GM19324 (cell line): ENCODE measurements around the gene SMS.

Source experiments
- ATAC-seq: cut with Tn5 transposase; IDR thresholded peaks from one replicate; pipeline ENCODE4 v1.9.1; 2021; ENCODE audit warnings: mild to moderate bottlenecking, moderate library complexity; ENCODE audit not compliant: unreplicated experiment, low FRiP score

The SMS gene

DNA sequence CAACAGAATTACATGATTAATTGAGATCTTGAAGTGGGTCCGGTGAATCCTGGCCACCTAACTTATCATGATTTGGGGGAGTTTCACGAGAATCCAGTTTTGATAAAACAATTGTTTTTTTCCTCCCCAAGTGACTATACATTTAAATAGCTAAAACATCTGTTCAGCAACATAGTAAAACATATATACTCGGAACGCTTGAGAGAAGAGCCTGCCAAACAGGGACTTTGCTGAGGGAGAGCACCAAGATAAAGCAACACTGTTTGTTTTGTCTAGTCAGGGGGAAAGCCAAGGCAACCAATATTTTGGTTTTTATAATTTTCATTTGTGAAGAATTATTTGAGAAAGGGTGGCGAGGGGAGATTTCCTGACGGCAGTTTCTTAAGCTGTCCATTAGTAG is 92.0 kb downstream of the SMS start:
- ATAC-seq = no peak

DNA sequence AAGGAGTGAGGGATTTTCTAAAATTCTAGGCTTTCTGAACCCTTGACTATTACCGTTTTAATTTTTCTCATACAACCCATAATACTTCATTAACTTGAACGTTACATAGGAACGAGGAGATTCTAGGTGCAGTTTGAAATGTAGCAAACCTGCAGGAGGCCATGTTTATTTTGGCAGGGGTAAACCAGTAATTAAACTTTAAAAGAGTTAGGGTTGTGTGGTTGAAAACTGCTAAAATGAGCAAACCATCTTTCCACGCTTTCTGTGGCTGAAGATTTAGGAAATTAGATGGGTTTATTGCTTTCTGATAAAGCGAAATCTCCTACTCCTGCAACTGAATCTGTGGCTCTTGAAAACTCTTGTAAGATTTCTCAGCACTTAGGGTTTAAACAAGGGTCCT is 93.3 kb downstream of the SMS start:
- ATAC-seq = no peak

DNA sequence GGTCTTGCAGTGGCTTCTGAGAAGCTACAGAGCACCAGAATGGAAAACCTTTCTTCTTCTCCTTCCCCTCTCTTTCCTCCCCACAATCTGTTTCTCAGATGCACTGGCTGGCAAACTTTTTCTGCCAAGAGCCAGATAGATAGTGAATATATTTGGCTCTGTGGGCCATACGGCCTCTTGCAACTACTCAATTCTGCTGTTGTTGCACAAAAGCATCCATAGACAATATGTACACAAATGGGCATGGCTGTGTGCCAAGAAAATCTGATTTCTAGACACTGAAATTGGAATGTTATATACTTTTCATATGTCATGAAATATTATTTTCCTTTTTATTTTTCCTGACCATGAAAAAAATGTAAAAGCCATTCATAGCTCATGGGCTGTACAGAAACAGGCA is 94.7 kb downstream of the SMS start:
- ATAC-seq = no peak

DNA sequence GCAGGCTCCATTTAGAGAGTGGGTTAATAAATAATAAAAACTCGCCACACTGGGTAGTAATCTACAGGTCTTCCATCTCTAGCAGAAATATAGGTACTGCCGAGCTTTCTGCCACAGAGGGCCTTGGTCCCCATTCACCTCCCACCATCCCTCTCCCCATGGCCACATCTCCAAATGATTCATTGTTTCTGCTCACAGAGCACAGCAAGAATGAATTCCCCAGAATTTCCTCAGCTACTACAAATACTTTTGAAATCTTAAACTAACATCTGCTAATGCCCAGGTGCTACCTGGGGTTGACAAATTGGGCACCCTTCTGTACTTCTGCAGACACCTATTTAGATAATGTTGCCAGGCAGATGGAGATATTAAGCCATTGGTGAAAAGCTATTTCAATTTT is 96.7 kb downstream of the SMS start:
- ATAC-seq = no peak

DNA sequence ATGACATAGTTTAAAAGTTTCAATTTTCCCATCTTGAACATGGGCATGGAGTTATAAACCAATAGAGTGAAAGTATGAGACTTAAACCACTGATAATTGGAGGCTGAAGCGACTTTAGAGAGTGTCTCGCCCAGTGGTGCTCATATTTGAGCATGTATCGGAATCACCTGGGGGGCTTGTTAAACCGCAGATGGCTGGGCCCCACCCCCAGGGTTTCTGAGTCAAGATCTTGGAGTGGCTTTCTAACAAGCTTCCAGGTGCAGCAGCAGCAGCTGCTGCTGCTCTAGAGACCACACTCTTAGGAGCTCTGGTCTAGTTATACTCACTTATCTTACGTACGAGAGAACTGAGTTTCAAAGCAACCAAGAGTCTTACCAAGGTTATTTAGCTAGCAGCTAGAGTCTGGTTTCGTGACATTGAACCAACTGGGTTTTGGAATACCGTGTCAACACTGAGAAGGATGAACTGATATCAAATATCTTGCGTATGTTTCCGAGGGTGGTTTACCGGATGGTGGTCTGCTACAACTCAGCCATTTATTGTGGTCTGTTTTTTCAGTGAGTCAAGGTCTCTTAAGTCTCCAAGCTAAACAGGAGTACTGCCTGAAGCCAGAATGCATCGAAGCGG is 97.5 kb downstream of the SMS start:
- ATAC-seq = no peak

DNA sequence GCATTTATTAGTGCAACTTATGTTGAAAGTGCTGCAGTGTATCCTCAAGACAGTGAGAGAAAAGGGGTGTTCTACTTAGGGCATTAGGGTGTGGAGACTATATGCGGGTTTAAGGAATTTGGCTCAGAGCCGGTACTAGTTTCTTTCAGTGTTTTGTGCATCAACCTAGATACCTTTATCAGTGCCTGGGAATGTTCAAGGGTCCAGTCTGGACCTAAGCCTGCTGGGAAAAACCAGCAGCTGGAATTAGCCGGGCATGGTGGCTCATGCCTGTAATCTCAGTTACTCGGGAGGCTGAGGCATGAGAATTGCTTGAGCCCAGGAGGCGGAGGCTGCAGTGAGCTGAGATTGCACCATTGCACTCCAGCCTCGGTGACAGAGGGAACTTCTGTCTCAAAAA is 99.0 kb downstream of the SMS start:
- no peak for ATAC-seq

DNA sequence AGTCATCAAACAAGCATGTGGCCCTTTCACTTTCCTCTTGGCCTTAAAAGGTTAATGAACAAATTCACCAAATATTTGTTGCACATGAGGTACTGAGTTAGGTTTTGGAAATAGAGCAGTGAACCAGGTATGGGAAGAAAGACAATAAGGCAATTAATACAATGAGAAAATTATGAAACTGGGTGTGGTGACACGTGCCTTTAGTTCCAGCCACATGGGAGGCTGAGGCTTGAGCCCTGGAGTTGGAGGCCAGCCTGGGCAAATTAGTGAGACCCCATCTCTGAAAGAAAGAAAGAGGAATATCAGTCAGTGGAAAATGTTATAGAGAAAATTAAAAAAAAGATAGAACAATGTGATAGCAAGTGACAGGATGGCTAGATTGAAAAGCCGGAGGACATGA is 99.7 kb downstream of the SMS start:
- no peak for ATAC-seq

DNA sequence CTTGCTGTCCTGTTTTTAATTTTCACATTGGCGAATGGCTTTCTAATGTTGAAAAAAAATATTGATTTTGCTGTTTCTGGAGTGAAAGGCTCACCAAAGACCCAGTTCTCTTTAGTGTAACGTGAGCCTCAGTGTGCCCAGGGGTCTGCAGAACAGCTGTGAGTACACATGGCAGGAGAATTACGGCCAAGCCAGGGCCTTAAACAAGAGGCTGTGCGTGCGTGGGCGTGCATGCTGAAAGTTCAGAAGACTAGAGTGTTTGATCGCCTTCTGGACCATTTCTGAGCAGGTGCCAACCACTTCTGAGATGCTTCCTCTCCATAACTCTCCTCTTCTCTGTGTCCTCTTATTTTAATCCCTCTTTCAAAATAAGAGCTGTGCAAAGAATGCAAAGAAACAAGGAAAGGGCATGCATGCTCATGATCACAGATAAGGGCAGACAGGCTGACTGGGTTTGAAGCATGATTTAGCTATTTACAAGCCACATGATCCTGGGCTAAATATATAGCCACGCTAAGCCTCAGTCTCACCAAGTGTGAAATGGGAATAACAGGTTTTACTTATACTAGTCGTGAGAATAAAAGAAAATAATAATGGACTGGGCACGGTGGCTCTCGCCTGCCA is 101.5 kb downstream of the SMS start:
- ATAC-seq = no peak

DNA sequence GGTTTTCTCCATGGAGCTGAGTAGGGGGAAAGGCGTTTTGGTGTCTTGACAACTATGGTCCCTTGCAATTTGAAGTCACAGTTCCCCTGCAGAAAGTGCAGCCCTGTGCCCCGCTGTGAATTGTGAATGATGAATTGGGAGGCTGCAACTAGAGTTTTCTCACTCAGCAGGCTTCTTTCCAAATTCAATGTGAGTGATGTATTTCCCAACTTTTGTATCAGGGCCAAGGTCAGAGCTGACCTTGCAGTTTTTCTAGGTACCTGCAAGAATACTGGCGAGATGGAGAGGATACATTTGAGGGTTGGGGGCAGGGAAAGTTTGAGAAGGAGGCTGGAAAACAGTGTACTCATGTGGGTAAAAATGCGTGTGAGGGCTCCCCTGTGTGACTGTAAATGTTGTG is 103.4 kb downstream of the SMS start:
- ATAC-seq = no peak
